SHP77 treated with DMSO at 0.1 percent for 48 hours (cell line): Measurements from ENCODE around the gene KLHDC4.
A peak's percentile ranks its signal among the peaks of the same experiment; 100 is the strongest.
"Not testable (repeated sequence)": the region's sequence is repeated elsewhere in the genome, so short reads cannot be mapped to it uniquely, and the experiment has no call there.

ENCODE experiments used
- DNase-seq: peaks from one replicate; lab custom pipeline; 2025; lab: John Stamatoyannopoulos, UW

Gene KLHDC4

DNA sequence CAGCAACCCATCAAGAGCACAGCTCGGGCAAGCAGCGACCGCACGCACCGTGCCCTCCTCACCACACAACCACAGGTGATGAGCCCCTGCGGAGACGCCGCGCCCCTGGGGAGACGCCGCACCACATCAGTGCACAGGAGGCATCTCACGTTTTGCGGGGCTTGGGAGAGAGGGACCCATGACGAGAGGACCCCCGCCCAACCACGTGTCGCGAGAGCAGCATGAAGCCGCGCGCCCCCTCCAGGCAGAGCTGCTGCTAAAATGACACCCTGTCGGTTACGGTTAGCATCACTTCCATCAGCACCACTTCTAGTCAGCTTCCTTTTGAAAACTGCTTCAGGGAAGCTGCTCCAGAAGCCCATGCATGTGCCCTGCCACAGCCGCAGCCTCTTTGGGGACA lies 45.3 kb downstream of the KLHDC4 start:
- DNase-seq = no peak

DNA sequence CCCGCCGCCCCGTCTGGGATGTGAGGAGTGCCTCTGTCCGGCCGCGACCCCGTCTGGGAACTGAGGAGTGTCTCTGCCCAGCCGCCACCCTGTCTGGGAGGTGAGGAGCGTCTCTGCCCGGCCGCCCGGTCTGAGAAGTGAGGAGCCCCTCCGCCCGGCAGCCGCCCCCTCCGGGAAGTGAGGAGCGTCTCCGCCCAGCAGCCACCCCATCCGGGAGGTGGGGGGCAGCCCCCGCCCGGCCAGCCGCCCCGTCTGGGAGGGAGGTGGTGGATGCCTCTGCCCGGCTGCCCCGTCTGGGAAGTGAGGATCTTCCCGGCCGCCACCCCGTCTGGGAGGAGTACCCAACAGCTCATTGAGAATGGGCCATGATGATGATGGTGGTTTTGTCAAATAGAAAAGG lies 47.0 kb downstream of the KLHDC4 start:
- DNase-seq = not testable (repeated sequence)

DNA sequence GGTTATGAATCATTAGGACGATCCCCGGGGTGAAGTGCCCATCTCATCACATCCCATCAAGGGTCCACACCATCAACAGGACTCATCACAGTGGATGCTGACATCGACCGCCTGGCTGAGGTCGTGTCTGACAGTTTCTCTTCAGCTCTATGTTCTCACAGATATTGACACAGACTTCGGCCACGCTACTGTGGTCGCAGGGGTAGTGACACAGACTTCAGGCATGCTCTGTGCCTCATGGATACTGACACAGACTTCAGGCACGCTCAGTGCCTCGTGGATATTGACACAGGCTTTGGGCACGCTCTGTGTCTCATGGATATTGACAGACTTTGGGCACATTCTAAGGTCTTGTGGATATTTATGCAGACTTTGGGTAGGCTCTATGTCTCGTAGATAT lies 50.1 kb downstream of the KLHDC4 start:
- no peak for DNase-seq

DNA sequence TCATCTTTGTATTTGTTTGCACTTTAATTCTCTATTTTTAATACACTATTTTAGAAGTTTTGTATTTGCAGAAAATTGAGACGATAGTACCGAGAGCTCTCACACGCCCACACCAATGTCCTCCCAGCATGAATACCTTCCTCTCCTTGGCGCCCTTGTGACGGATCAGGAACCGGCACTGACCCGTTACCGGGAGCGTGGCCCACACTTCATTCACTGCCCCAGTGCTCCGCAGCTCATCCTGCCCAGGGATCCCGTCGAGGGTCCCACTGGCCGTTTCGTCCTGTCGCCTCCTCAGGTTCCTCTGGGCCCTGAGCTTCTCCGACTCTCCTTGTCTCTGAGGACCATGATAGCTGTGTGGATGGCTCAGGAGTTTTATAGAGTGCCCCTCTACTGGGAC lies 50.6 kb downstream of the KLHDC4 start:
- DNase-seq = no peak

DNA sequence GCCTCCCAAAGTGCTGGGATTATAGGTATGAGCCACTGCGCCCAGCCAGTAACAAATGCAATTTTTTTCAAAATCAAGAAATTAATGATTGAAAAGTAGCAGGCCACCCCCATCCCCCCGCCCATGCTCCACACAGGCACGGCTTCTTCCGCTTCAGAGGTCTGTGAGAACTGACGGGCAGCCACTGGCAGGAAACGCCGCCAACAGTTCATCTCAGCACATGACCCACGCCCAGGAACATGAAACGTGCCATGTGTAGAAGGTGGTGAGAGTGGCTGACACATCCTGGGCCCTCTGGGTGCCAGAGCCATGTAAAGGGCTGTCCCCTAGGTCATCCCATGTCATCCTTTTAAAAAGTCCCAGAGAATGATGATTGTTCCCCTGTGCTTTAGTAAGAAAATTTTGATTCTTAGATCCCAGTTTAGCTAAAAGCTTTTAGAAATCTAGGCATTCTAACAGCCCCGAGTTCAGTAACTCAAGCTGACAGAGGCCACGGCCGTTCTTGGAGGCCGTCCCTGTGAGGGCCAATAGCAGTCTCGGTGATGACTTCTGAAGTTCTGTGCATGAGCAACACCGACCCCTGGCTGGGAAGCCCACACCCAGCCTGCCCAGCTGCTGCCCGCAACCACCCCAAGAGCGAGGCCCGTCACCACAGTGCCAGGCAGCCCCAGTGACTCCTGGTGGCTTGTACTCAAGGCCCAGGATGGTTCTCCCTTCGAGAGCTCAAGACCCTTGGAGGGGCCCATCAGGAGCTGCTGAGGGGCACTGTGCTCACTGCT lies 52.1 kb downstream of the KLHDC4 start:
- no peak for DNase-seq

DNA sequence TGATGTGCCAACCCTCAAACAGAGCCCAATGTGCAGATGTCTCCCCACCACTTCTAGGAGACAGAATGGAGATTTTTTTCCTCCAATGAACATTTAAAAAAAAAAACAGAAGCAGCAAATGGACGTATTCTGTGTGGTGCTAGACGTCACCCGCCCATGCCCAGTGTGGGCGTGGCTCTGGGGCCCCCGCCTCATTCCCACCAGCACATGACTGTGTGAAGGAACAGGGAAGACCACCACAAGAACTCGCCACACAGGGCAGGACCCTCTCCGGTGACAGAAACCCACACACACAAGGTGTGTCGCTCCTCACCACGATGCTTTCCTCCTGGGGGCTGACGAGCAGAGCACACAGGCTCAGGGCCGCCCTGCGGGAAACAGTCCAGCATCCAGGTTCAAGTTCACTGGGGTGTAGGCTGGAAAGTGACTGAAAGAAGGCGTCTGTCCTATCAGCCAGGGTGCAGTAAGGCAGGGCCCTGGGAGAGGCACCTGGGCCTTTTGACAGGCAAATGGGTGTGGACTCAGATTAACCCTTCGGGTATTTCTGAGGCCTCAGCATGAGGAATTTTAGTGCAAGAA lies 53.5 kb downstream of the KLHDC4 start:
- no peak for DNase-seq

DNA sequence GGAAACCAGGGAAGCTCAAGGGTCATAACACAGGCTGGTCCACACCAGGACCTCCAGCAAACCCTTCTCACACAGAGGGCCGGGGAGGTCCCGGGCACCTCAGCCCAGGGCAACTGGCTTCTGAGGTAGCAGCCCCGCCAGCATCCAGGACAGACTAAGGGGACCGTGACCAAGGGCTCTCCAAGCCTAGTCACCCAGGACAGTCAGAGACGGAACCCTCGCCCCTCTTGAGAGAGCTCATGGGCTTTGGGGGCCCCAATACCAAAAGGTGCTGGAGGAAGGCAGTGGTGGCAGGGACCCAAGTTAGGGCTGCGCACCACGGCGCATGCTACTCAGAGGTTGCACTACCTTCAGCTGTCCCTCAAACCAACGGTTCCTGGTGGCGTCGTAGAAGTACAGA lies 54.9 kb downstream of the KLHDC4 start:
- no peak for DNase-seq

DNA sequence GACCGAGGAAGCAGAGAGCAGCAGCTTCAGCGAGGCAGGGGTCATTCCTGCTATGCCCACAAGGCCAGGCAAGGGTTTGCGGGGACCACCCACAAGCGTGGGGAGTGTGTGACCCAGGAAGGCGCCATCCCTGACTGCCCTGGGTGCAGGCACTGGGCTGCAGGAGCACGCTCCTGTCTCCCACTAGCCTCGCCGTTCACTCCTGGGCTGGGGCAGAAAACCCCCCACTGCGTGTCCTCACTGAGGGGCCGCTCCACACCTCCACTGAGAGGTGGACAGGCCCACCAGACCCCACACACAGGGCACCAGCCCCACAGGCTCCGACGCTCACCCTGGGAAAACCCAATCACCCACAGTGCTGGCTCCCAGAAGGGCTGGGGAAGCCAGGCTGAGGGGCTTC lies 56.1 kb downstream of the KLHDC4 start:
- DNase-seq = no peak

DNA sequence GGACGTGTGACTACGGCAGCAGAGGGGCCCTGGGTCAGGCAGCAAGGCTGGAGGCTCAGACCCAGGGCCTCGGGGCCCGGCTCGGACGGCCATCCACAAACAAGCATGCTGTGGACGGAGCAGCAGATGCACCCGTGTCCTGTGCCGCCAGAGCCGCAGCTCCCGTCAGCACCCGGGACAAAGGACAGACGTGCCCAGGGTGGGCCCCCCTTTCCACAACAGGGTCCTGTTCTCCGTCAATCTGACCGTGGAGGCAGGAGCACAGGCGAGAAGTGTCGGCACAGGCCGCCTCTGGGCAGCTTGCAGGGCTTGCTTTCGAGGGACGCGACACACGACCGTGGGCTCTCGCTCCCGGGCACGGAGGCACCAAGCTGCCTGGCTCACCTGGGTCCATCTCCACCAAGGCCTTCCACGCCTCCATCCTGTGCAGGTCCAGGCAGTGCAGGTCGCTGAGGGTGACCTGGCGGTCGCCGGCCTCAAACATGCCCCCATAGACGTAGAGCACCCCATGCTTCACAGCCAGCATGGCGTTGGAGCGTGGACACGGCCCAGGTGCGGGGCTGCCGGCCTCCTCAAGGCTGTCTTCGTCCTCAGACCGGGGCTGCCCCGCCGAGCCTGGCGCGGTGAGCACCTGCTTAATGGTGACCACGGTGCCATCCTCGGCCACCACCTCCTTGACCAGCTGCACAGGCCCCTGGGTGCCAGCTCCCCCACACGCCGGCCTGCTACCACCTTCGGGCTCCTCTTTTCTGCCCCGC lies 56.7 kb downstream of the KLHDC4 start:
- DNase-seq = no peak

DNA sequence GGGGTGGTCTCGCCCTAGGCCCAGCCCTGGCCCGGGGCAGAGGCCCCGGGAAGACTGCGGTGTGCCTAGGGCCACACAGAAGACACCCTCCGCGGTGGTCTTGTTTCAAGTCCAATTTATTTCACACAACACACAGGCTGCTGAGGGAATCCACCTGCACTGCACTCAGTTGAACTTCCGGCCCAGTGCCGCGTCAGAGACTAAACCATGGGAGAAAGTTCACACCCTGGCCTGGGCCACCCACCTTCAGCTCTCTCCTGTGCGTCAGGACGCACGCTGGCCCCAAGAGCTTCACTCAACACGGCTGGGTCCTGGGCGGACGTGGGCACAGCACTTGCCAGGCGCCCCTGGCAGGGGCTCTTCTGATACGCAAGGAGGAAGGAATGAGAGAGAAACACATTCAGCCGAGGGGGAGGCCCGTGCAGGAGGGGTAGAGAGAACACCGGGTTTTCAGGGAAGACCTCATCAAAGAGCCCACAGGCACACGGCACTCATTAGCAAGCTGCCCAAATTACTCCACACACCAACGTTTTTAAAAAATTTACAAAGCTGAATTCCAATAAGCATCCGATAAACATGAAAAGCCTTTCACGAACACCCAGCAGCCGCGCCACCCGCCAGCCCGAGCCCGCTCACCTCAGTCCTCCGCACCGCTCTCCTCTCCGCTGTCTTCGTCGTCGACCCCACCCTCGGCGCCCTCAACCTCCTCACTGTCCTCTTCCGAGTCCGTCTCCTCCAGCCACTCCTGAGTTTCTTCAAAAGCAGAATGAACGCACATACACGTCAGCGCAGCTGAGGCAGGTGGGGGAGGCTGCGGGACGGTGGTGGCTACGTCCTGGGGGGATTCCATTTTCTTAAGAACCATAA lies 57.8 kb downstream of the KLHDC4 start:
- DNase-seq = no peak

DNA sequence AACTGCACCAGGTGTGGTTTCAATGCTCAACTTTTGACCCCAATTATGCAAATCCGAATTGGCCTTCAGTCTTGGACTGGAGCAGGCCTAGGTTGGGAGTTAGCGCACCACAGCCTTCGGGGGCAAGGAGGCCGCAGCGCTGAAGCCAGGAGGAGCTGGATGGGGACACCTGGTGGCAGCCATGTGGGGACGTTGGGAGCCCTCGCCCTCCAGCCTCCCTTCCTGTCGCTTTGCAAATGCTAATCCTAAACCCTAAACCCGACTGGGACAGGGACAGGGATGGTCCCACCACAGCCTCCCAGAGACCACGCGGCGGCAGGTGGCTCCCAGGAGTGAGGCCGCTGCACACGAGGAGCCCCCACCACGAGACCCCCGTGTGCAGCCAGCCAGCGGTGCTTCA lies 58.7 kb downstream of the KLHDC4 start:
- DNase-seq = no peak

DNA sequence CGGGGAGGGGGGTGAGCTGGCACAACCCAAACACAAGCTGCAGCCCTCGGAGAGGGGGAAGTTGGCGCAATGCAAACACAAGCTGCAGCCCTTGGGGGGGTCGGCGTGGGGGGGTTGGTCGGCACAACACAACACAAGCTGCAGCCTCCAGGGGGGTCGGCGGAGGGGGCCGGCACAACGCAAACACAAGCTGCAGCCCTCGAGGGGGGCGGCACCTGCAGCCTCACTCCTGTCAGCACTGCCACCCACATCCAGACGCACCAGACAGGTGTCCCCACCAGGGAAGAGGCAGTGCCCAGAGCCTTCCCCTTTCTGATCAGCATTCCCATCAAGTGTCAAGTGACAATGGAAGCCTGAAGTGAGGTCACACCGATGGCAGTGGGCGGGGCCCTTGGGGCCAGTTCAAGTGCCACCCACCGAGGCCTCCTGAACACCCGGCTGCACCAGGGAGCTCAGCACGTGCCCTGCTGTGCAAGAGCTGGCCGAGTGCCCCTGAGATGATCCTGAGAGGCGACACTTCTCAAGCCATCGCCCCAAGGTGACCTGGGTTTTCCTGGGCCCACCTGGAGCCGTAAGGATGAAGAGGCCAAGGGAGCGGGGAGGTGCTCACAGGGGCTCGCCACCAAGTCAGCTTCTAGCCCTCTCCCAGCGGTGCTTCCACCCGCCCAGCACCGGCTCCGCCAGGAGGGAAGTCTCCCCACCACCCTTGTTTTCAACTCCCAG lies 59.3 kb downstream of the KLHDC4 start:
- DNase-seq = peak; percentile 97

DNA sequence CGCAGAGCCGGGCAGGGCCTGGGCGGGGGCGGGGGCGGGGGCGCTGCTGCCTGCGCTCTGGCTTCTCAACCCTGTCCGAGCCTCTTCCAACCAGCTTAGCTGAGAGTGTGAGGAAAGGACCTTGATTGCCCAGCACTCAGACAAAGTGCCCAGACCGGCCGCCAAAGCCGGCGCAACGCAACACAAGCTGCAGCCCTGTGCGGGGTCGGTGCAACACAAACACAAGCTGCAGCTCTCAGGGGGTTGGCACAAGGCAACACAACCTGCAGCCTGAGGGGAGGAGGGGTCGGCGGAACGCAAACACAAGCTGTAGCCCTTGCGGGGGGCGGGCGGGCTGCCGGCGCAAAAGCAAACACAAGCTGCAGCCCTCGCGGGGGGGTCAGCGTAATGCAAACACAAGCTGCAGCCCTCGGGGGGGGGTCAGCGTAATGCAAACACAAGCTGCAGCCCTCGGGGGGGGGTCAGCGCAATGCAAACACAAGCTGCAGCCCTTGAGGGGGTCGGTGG lies 60.0 kb downstream of the KLHDC4 start:
- DNase-seq = peak; percentile 83

DNA sequence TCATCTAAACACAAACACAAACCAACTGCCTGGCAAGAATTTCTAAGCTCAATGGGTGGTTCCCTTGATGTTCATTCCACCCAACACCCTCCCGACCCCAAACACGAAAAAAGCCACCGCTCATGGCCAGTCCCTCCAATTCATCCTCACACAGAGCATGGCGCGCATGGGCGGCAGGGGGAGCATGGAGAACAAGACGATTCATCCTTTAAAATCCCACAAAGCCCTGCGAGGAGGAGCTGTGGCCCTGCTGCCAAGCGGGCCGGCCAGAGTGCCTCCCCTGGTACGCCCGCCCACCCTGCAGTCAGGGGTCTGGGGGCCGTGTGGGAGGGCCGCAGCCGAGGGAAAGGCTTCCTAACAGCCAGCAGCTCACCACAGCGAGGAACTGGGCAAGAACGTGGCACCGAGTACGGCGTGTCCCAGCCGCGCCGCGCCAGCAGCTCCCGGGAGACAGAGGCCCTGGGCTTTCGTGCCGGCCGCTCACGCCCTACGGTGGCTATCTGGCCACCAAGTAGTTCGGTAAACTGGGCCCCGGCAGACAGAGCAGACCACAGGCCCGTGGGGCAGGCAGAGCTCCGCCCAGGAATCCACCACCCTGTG lies 60.9 kb downstream of the KLHDC4 start:
- no peak for DNase-seq

DNA sequence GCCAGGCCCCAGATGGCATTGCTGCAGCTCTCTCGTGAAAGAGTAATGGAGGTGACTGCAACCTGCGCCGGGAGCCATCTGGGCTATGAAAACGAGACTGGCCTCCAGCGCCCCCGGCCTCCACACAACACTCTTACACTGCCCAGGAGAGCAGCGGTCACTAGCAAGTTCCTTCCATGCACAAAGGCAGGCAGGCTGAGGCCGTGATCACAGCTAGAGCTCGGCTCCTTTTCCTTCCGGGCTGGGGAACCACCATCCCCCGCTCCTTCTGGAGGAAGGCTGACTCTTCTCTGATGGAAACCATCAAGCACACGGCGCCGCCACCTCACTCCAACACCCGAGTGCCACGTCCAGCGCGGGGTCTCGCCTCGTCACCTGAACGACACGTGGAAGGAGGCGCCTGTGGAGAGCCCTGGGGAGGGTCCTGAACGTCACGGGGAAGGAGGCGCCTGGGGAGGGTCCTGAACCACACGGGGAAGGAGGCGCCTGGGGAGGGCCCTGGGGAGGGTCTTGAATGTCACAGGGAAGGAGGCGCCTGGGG lies 61.9 kb downstream of the KLHDC4 start:
- no peak for DNase-seq

DNA sequence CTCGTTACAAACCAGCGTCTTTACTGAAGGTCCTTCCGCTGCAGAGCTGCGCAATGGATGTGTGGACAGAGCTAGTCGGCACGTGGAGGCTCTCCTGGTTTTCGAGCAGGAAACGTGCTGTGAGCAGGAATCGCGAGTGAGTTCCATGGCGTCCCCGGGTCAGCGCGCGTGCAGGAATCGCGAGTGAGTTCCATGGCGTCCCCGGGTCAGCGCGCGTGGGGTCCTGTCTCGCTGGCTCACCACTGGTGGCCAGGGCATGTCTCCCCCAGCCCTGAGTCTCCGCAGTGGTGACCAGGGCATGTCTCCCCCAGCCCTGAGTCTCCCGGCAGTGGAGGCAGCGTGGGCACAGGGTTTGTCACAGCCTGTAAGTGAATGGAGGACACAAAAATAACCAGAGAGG lies 62.7 kb downstream of the KLHDC4 start:
- no peak for DNase-seq

DNA sequence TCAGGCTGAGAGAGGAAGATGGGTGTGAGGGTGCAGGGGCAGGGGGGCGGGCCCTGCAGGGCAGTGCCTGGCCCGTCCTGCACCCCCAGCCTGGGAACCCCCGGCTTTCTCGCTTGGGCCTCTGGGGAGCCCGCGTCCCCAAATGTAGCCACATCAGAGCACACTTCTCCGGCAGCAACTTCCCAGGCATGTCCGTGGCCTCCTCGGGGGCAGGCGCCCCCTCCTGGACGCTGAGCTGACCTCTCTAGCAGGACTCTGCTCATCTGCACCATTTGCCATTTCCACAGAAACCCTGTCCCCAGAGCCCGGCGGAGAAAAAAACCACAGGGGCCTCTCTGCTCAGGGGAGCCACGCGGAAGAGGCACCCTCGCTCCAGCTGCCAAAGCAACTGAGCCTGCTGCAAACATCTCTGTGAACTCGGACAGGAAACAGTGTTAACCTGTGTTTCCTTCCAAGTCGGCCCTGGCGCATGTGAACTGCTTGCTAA lies 63.4 kb downstream of the KLHDC4 start:
- no peak for DNase-seq

DNA sequence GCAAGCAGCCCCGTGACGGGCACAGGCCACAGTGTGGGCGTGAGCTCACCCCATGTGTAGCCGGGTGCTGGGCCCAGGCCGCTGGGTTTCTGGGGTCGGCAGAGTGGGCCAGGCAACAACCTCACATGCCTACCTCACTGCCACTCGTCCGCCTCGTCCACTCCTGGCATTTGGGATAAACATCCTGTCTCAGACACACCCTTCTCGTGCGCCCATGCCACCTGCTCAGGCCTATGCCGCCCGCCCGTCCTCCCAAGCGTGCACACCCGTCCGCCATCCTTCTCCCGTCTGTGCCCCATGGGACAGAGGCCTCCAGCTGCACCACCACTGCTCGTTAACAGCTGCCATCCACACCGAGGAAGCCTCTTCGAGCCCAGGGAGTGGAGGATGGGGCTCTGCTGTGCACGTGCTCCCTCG lies 64.3 kb downstream of the KLHDC4 start:
- DNase-seq = no peak

DNA sequence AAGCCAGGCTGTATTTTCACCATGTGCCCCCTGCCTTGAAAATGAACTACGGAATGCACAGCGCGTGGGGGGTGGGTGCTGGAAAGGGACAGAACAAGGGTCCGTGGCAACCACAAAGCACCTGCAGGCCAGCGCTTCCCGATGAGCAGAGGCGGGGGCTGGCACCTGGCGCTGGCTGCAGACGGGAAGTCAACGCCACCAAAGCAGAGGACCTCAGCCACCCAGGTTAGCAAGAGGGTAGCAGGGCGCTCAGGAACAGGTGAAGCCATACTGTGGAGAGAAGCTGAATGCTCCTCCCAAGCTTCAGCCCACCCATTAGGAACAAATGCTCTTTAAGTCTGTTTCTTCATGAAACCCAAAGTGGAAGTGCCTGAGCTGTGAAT lies 64.7 kb downstream of the KLHDC4 start:
- DNase-seq = no peak

DNA sequence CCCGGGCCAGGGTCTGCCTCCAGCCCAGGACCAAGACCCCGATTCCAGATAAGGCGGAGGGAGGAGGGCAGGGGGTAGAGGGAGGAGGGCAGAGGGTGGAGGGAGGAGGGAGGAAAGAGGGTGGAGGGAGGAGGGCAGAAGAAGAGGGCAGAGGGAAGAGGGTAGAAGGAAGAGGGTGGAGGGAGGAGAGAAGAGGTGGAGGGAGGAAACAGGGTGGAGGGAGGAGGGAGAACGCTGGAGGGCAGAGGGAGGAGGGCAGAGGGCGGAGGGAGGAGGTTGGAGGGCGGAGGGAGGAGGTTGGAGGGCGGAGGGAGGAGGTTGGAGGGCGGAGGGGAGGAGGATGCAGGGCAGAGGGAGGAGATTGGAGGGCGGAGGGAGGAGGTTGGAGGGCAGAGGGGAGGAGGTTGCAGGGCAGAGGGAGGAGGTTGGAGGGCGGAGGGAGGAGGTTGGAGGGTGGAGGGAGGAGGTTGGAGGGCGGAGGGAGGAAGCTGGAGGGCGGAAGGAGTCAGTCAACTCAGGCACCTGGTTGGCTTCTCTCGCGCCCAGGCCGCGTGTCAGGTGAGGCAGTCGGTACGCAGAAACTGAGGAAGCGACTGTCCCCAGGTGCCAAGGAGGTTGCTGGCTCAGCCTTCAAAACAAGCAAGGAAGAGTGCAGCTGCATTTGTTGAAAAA lies 65.2 kb downstream of the KLHDC4 start:
- DNase-seq = no peak
